GM18507 (cell line): ENCODE measurements around the gene WAS.
"Not testable (repeated sequence)": the region's sequence is repeated elsewhere in the genome, so short reads cannot be mapped to it uniquely, and the experiment has no call there.

ENCODE experiments used
- DNase-seq: peaks from one replicate; pipeline ENCODE4 v3.0.0; 2011; ENCODE audit warnings: low read depth; ENCODE audit not compliant: insufficient read length; ENCODE audit errors: extremely low spot score
- FAIRE-seq: peaks from 2 replicates; lab custom pipeline; 2011; peaks lifted over from hg19 to GRCh38; lab: Jason Lieb, UNC

The WAS gene

DNA sequence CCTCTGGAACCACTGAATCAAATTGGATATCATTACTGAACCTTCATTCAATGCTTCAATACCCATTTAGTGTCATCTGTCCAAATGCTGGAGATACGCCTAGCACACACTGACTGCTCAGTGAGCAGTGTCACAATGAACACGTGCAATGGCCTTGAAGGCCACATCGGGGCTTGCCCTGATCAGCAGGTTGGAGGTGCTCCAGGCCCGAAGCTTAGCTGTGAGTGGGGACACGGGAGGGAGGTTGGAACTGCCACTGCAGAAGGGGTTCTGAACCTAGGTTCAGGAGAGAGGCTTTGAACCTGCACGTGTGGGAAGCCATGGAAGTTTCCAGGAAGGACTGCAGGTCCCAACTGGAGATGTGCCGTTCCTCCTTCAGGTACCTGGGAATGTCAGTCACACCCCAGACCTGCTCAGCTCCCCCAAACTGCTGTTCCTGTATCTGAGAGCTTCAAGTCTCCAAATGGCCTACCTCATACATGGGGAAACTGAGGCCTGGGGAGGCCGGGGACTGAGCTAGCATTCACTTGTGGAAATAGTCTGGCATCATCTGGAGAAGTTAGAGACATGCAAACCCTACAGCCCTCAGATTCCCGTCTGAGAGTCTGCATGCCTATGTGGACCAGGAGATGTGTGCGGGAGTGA is 1.9 kb upstream of the WAS start:
- FAIRE-seq = no peak

DNA sequence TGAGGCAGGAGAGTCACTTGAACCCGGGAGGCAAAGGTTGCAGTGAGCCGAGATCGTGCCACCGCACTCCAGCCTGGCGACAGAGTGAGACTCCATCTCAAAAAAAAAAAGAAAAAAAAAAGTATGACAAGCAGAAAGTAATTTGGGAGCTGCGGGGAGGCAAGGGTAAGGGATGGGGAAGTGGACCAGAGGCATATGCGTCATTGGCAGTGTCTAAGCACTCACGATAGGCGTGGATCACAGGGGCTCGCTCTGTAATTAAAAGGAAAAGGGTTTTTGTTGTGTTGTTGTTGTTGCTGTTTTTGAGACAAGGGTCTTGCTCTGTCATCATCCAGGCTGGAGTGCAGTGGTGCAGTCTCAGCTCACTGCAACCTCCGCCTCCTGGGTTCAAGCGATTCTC is 804 bp upstream of the WAS start:
- FAIRE-seq, DNase-seq: not testable (repeated sequence)

More for the DNA sequence above, 1.9 kb upstream of the WAS start:
- no peak for DNase-seq

DNA sequence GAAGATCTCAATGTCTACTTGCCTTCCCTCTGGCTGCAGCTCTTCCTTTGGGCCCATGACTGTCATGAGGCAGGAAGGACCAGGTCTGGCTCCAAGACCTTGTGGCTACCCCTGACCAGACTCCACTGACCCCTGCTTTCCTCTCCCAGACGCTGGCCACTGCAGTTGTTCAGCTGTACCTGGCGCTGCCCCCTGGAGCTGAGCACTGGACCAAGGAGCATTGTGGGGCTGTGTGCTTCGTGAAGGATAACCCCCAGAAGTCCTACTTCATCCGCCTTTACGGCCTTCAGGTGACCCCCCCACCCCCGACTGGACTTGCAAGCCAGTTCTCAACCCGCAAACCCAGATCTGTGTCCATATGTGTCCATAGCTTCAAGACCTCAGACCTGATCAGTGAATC is 535 bp downstream of the WAS start:
- DNase-seq (no peak), FAIRE-seq (no peak)

DNA sequence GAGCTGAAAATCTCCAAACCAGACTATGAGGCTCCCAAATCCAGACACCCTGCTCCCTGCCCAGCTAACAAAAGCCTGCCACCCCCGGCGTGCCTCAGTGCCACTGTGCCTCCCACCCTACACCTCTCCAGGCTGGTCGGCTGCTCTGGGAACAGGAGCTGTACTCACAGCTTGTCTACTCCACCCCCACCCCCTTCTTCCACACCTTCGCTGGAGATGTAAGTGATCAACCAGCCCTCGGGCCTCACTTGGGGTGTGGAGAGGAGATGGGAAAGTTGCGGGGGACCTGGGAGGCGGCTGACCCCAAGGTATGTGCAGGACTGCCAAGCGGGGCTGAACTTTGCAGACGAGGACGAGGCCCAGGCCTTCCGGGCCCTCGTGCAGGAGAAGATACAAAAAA is 1.8 kb downstream of the WAS start:
- DNase-seq (no peak), FAIRE-seq (no peak)

DNA sequence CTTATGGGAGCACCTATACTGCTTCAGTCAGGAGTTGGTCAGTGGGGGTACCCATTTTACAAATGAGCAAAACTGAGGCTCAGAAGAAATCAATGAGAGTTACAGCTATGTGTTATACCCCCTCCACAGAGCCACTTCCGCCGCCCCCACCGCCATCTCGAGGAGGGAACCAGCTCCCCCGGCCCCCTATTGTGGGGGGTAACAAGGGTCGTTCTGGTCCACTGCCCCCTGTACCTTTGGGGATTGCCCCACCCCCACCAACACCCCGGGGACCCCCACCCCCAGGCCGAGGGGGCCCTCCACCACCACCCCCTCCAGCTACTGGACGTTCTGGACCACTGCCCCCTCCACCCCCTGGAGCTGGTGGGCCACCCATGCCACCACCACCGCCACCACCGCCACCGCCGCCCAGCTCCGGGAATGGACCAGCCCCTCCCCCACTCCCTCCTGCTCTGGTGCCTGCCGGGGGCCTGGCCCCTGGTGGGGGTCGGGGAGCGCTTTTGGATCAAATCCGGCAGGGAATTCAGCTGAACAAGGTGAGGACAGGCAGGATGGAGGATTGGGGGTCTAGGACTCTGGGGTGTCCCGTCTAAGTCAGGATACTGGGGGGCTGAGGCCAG is 5.0 kb downstream of the WAS start:
- DNase-seq (no peak), FAIRE-seq (no peak)

DNA sequence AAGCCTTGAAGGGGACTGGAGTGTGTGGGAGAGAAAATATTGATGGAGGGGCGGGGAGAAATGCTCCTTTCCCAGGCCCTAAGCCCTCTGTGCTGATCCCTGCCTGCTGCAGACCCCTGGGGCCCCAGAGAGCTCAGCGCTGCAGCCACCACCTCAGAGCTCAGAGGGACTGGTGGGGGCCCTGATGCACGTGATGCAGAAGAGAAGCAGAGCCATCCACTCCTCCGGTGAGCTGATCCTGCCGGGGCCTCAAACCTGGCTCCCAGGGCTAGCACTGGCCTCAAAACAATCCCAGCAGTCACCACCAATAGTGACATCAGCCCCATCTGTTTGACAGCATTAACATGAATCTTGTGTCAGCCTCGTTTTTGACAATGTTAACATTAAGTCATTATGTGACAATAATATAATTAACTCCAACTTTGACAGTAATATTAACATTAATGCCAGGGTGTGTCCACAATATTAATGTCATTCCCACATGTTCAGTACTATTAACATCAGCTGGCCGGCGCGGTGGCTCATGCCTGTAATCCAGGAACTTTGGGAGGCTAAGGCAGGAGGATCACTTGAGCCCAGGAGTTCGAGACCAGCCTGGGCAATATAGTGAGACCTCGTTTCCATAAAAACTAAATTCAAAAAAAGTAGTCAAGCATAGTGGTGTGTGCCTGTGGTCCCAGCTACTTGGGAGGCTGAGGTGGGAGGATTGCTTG is 5.8 kb downstream of the WAS start:
- FAIRE-seq (no peak), DNase-seq (no peak)

DNA sequence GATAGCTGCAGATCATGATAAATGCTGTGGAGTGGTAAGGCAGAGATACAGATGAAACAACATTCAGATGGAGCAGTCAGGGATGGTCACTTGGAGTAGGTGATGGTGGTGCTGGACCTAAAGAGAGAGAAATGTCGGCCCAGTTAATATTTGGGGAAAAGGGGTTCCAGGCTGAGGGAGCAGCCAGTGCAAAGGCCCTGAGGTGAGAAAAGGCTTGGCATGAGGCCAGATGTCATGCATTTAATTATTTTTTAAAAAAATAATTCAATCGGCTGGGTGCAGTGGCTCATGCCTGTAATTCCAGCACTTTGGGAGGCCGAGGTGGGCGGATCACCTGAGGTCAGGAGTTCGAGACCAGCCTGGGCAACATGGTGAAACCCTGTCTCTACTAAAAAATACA is 8.1 kb downstream of the WAS start:
- FAIRE-seq, DNase-seq: not testable (repeated sequence)

DNA sequence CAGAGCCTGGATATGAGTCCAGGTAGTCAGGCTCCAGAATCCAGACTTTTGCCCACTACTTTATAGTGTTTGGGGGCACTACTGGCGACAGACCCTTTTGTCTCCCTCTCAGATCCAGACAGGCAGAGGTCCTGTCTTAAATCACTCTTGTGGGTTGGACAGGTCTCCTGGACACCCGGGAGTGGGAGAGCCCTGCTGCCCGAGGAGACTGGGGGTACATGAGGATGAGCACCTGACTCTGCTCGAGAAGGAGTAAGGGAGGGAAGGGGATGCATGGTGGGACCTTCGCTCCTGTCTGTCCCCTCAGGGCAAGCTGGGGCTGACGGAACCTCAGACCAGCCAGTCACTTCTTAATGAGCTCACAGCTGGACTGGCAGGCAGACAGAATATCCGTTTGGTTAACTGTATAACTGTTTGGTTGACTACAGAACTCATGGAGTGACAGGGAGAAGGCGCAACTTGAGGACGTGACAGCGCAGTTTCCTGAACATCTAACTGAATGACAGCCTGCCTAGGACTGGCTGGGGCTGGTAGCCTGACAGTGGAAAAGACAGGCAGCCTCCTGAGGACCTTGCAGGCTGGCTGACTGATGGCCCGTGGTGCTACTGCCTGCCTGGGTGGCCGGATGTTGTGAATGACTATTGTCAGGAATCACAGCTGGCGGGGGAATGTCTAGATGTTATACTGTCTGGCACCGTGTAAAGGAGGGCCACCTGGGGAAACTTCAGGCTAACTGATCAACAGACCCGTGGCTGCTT is 11.4 kb downstream of the WAS start:
- DNase-seq (no peak), FAIRE-seq (no peak)

DNA sequence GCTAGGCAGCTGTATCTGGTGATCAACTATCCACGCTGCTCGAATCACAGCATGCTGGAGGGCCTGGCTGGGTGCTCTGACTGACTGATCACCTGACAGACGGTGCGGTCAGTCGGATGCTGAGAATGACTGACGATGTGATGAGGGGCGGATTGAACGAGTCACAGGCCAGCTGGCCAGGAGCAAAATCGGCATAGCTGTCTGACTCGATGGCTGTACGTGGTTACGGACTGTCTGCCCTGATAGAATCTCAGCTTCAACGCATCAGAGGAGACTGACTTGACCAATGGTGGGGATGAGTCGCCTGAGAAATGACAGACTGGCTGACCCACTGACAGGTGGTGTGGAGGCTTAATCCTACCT is 11.9 kb downstream of the WAS start:
- no peak for FAIRE-seq

DNA sequence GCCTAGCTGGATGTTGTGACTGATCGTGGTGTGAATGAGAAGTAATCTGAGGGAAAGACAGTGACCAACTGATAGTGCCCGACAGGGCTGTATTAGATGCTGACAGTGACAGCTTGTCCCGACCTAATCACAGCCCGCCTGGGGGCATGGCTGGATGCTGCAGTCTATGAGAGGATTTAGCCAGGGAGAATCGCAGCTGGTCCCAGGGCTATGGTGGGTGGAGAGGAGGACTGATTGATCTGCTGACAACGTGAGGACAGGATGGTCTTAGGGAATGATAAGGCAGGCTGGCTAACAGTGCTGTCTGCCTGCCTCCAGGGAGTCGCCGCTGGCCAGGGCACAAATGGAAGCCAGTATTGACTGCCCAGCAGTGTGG is 12.3 kb downstream of the WAS start:
- no peak for FAIRE-seq
- no peak for DNase-seq

More for the DNA sequence above, 11.9 kb downstream of the WAS start:
- no peak for DNase-seq

DNA sequence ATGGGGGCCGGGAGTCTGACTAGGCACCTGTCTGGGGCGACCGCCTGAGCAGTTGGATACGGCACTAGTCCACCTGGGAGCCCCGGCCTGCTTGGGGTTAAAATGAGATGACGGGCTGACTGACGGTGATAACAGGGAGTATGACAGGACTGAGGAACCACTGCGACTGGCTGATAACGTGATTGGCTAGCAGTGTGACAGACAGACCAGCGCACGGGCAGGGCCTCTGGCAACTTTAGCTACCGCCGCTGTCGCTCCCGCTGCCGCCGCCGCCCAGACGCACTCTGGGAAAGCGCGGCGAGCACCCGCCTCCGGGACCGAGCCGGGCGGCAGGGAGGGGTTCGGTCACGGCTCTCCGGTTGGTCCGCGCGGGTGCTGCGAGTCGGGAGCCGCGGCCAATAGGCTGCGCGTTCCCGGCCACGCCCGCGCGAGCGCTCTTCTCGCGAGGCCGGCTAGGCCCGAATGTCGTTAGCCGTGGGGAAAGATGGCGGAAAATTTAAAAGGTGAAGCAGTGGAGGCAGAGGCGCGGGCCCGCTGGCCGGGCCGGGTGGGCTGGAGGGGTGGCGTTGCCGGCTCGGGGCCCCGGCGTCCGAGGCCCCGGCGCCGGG is 12.8 kb downstream of the WAS start, which contains the start of gene SUV39H1:
TSS of gene SUV39H1 (plus strand) at position 434 of the 608 bp plus-strand sequence. CDS start at position 485, 51 bp downstream.
- peak; percentile 76 for DNase-seq
- peak; percentile 97 for FAIRE-seq

DNA sequence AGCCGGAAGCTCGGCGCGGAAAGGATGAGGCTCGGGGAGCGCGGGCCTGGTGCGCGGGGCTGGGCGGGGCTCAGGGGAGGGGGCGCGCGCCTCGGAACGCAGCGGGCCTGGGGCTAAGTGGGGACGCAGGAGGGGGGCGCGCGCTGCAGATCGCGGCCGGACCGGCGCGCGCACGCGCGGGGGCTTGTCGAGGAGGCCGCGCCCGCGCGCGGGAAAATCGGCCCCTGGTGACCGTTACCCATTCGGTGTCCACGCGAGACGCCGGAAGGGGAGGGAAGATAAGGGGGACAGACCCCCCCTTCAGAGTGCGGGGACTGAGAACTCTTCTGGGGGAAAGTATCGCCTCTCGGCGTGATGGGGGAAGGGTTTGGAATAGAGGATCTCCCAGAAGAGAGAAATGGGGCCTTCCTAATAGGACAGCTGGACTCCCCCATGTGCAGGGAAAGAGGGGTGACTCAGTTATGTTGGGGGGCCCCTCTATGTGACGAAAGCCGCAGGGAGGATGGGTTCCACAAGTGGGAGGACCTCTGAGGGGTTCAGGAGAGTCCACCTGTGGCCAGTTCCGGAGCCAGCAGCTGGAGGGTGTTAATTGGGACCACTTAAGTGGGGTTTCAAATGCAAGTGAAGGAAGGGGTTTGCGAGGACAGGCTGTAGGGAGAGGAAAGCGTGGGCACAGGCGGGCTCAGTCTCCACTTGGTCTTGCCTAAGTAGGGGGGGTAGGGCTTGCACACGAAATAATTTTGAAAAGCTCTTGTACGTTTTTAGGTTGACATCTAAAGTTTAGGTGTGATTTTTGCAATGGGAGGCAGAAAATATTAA is 13.5 kb downstream of the WAS start:
- FAIRE-seq (peak; percentile 81), DNase-seq (no peak)

DNA sequence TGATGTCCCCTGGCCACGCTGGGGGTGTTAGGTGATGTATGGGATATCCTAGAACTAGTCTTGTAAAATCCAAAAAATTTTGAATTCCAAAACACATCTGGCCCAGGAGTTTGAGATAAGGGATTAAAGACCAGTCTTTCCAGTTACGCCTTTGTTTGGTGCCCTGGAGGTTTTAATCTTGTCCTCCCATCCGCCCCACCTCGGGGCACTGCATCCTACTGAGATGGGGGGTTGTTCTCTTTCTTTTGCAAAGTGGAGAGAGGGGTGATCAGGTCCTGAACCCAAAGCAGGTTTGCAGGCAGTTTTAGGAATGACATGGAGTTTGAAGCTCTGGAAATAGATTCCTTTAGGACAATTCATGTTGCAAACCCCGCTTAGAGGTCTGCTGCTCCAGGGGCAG is 14.7 kb downstream of the WAS start:
- no peak for FAIRE-seq
- DNase-seq = no peak

DNA sequence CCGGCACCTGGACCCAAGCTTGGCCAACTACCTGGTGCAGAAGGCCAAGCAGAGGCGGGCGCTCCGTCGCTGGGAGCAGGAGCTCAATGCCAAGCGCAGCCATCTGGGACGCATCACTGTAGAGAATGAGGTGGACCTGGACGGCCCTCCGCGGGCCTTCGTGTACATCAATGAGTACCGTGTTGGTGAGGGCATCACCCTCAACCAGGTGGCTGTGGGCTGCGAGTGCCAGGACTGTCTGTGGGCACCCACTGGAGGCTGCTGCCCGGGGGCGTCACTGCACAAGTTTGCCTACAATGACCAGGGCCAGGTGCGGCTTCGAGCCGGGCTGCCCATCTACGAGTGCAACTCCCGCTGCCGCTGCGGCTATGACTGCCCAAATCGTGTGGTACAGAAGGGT is 16.6 kb downstream of the WAS start:
- DNase-seq (no peak), FAIRE-seq (no peak)

DNA sequence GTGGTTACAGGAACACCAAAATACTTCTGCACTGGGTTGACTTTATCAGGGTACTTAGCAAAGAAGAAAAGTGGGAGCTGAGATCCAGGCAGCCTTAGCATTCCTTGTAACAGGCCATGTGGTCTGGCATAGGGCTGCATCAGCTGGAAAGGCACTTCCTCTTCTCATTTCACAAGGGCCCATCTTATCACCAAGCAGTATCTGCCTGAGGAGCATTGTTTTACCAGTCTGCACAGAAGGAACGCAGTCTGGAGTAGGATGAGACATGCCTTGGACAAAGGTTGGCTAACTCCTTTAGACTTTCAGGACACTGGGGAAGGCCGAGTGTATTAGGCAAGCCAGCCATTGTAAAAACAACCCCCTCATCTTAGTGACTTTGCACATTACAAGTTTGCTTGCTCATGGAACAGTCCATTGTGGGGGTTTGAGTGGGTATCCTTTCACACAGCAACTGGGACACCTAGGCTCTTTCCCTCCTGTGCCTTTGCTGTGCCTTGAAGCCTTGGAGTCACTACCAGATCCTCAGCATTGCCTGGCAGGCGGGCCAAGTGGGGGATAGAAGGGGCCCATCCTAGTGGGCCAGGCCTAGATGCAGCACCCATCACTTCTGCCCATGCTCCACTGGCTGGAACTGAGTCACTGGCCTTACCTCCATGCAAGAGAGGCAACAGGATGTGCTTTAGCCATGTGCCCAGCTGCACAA is 17.5 kb downstream of the WAS start:
- no peak for FAIRE-seq
- no peak for DNase-seq

DNA sequence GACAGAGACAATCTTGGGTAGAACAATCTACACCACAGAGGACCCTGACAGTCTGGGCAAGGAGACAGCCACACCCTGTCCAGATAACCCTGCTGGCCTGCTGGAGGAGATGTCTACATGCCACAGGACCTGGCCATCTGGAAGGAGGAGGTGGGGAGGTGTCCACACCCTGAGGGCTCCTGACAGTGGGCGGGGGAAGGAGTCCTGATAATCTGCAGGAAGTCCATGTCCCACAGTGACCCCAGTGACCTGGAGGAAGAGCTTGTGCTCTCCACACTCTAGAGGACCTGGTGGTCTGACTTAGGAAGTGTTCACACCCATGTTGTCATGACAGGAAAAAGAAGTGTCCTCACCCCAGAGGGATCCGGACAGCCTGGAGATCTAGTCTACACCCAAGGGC is 18.4 kb downstream of the WAS start:
- DNase-seq = no peak
- no peak for FAIRE-seq

DNA sequence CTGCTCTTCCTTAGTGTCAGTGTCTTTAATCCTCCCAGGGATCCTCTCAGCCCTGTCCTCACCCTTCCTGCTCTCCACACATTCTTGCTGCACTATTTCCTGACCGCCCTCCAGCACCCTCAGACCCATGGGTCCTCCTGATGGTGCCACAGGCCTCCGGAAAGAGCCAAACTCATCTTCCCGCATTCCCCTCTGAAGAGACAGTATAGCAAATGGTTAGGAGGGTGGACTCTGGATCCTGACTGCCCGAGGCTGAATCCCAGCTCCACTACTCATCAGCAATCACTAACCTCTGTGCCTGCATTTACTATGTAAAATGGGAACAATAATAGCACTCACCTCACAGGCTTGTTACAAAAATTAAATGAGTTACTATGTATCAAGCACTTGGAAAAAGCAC is 19.1 kb downstream of the WAS start:
- DNase-seq (no peak), FAIRE-seq (no peak)

DNA sequence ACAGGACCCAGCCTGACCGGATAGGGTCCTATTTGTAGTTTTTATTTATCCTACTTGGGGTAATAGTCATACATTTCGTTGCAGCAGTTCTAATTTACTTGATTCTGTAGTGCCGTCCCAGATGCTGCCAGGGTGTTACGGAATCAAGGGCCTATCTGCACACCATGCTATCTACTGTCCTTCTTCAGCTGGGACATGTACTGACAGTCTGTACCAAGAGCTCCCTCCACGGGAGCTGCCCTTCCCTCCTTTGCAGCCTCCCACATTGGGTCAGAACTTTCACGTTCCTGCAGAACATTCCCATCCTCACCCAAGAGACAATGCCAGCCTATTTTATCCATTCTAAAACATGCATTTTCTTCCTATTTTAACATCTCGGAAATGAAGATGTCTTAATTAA is 19.6 kb downstream of the WAS start:
- FAIRE-seq (no peak), DNase-seq (no peak)
